WERI-Rb-1 (cell line): ENCODE measurements around the gene PTPN6.

ENCODE experiments used
- DNase-seq: peaks from one replicate; pipeline ENCODE4 v3.0.0-alpha.2; 2020
- H3K27ac ChIP-seq: fragments of 250-450 bp; sonication (Bioruptor Pico); 2 replicates; pipeline ENCODE4 v1.5.1; 2020; ENCODE audit warnings: mild to moderate bottlenecking, moderate library complexity
- H3K27me3 ChIP-seq: fragments of 250-450 bp; sonication (Bioruptor Pico); 2 replicates; pipeline ENCODE4 v1.5.1; 2021; ENCODE audit warnings: mild to moderate bottlenecking, low read depth, moderate library complexity; ENCODE audit not compliant: insufficient read depth, severe bottlenecking
- H3K36me3 ChIP-seq: fragments of 250-450 bp; sonication (Bioruptor Pico); 2 replicates; pipeline ENCODE4 v1.5.1; 2020; ENCODE audit warnings: mild to moderate bottlenecking, moderate library complexity
- H3K4me3 ChIP-seq: 2 replicates; pipeline ENCODE4 v1.5.1; 2011; ENCODE audit warnings: low read depth, mild to moderate bottlenecking, control low read depth, low read length
- H3K9me3 ChIP-seq: fragments of 250-450 bp; sonication (Bioruptor Pico); 2 replicates; pipeline ENCODE4 v1.5.1; 2021; ENCODE audit warnings: mild to moderate bottlenecking, moderate library complexity; ENCODE audit not compliant: severe bottlenecking
- CTCF ChIP-seq: IDR thresholded peaks from 2 replicates; pipeline ENCODE4 v1.5.1; 2011; ENCODE audit warnings: low read depth, mild to moderate bottlenecking, control low read depth, inconsistent platforms, low read length

The PTPN6 gene

GRCh38 chr12:6928022-6928702, 23.0 kb upstream of the PTPN6 start:
- TF ChIP-seq CTCF: no peak
- Histone ChIP-seq H3K9me3 (no peaks in the 10 kb centered on the region), H3K36me3 (peaks cover 27% of the 10 kb centered on the region), H3K27ac (peak overlapping the region; percentile 58), H3K4me3 (peak overlapping the region; percentile 71), H3K27me3 (no peaks in the 10 kb centered on the region)
- DNase-seq: no peak

- Histone ChIP-seq H3K4me3 (peak overlapping the region; percentile 71), H3K36me3 (peaks cover 27% of the 10 kb centered on the region), H3K27me3 (no peaks in the 10 kb centered on the region), H3K9me3 (no peaks in the 10 kb centered on the region), H3K27ac (peak overlapping the region; percentile 58)
- DNase-seq: no peak
- no peak for TF ChIP-seq CTCF
Observed at GRCh38 chr12:6928703-6929407, 22.3 kb upstream of the PTPN6 start.

GRCh38 chr12:6929466-6930452, 21.4 kb upstream of the PTPN6 start:
- TF ChIP-seq CTCF: no peak
- no peak for DNase-seq
- no peaks in the 10 kb centered on the region for H3K27me3 ChIP-seq
- H3K27ac ChIP-seq: 0 out of 2 replicates have a peak overlapping the region, but pooled peaks have one; percentile 29
- H3K36me3 ChIP-seq: peaks cover 32% of the 10 kb centered on the region
- H3K4me3 ChIP-seq: no peak overlapping the region; the same call in 1 of the 2 replicates
- no peaks in the 10 kb centered on the region for H3K9me3 ChIP-seq

- Histone ChIP-seq H3K4me3 (no peak overlapping the region), H3K36me3 (peaks cover 55% of the 10 kb centered on the region), H3K27ac (no peak overlapping the region), H3K27me3 (no peaks in the 10 kb centered on the region), H3K9me3 (no peaks in the 10 kb centered on the region)
- TF ChIP-seq CTCF: no peak
- DNase-seq: no peak
Observed at GRCh38 chr12:6932766-6933165, 18.4 kb upstream of the PTPN6 start.

- peaks cover 64% of the 10 kb centered on the region for H3K36me3 ChIP-seq
- H3K27me3 ChIP-seq: no peaks in the 10 kb centered on the region
- TF ChIP-seq CTCF: no peak
- H3K27ac ChIP-seq: no peak overlapping the region
- H3K9me3 ChIP-seq: no peaks in the 10 kb centered on the region
- no peak overlapping the region for H3K4me3 ChIP-seq
- DNase-seq: no peak
Observed at GRCh38 chr12:6934110-6934509, 17.0 kb upstream of the PTPN6 start.
